ENCODE results near the gene QSOX2. TPM values are rescaled to one million over a fixed set of nuclear protein-coding genes. Genes with fewer than 3 reads are reported as not detected.

The QSOX2 gene
- total RNA-seq, 6 donors from 2014 or later, result 6.9 to 14.8 (median 10.1) TPM

DNA sequence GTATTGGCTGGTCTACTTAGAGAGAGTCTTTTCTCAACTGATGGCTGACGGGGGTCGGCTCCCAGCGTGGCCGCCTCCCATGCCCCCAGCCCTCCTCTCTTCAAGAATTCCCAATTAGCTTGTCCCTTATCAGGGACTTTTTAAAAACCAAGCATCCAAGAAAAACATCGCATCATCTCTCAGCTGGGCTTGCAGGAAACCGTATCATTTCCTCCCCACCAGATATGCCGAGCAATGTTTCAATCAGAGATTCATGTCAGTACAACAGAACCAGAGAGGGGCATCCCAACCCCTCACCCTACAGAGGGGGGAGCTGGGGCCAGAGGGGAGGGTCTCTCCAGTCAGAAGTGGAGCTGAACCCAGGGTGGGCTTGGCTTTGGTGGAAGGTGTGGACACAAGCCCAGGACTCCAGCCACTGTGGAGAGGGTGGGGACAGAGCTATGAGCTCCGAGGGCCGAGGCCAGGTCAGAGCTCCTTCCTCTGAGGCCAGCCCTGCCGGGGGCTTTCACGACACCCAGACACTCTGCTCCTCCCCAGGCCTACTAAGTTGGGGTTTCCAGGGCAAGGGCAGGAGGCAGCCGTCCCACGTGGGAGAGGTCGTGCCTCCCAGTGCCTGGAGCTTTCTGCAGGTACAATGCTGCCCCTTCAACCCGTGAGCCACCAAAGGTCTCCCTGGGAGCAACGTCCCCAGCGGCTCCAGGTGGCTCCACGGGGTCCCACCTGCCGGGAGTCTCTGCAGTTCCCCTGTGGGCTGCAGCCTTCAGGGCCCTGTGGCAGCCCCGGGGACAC, 87.9 kb downstream of the QSOX2 start:
- Histone ChIP-seq H3K27ac (no peak overlapping the region), H3K36me3 (no peaks in the 10 kb centered on the region), H3K27me3 (no peaks in the 10 kb centered on the region), H3K9me3 (peaks cover 0 to 4% (median 0%) of the 10 kb centered on the region in 4 donors), H3K4me3 (no peak overlapping the region), H3K4me1 (no peaks in the 10 kb centered on the region)
- WGBS, 2 donors, result 44 to 48% methylated on average over 11 of the region's 20 CpGs
- ATAC-seq (ENCODE audit: low FRiP score in 2 of 2) (no peak), DNase-seq (peak in 1 of 2 donors; percentile 66)
- TF ChIP-seq EP300 (IDR thresholded peaks at IDR 0.05), result no peak
- TF ChIP-seq POLR2AphosphoS5 (IDR thresholded peaks at IDR 0.05), result no peak
- TF ChIP-seq, protein P1, sequence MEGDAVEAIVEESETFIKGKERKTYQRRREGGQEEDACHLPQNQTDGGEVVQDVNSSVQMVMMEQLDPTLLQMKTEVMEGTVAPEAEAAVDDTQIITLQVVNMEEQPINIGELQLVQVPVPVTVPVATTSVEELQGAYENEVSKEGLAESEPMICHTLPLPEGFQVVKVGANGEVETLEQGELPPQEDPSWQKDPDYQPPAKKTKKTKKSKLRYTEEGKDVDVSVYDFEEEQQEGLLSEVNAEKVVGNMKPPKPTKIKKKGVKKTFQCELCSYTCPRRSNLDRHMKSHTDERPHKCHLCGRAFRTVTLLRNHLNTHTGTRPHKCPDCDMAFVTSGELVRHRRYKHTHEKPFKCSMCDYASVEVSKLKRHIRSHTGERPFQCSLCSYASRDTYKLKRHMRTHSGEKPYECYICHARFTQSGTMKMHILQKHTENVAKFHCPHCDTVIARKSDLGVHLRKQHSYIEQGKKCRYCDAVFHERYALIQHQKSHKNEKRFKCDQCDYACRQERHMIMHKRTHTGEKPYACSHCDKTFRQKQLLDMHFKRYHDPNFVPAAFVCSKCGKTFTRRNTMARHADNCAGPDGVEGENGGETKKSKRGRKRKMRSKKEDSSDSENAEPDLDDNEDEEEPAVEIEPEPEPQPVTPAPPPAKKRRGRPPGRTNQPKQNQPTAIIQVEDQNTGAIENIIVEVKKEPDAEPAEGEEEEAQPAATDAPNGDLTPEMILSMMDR (IDR thresholded peaks at IDR 0.05), result no peak
- TF ChIP-seq POLR2A (IDR thresholded peaks at IDR 0.05), result no peak

Other genes with a start within 250 kb of the QSOX2 start
- 10 to 100 TPM; 16.8 to 38.4 (median 31.3) TPM for gene NACC2, start 150.5 kb downstream of the QSOX2 start, total RNA-seq
- 10 to 100 TPM; 37.6 to 49.6 (median 38.4) TPM for gene TMEM250, start 126.9 kb downstream of the QSOX2 start, total RNA-seq
- under 1 TPM in 1 of 6 donors, not detected in 5; 0.20 TPM for gene LHX3, start 40.7 kb downstream of the QSOX2 start, total RNA-seq
- gene CCDC187, start 58.3 kb upstream of the QSOX2 start, total RNA-seq, result 10 to 100 TPM in 3 of 6 donors, 1 to 10 TPM in 2, under 1 TPM in 1; 0.17 to 22.3 (median 10.0) TPM
- gene GPSM1, start 81.7 kb upstream of the QSOX2 start, total RNA-seq, result 10 to 100 TPM; 10.0 to 78.6 (median 24.2) TPM
- 10 to 100 TPM in 5 of 6 donors, 1 to 10 TPM in 1; 5.2 to 35.9 (median 19.4) TPM for gene DNLZ, start 117.9 kb upstream of the QSOX2 start, total RNA-seq
- gene CARD9, start 127.9 kb upstream of the QSOX2 start, total RNA-seq, result 10 to 100 TPM in 5 of 6 donors, 1 to 10 TPM in 1; 3.5 to 30.4 (median 16.8) TPM
- gene SNAPC4, start 154.4 kb upstream of the QSOX2 start, total RNA-seq, result 10 to 100 TPM in 3 of 6 donors, 1 to 10 TPM in 3; 7.8 to 35.6 (median 13.2) TPM
- gene ENTR1, start 164.8 kb upstream of the QSOX2 start, total RNA-seq, result 100 to 1,000 TPM in 1 of 6 donors, 10 to 100 TPM in 5; 29.6 to 128 (median 40.0) TPM
- gene PMPCA, start 164.8 kb upstream of the QSOX2 start, total RNA-seq, result 10 to 100 TPM; 30.4 to 48.2 (median 41.0) TPM
- gene INPP5E, start 194.0 kb upstream of the QSOX2 start, total RNA-seq, result 10 to 100 TPM in 5 of 6 donors, 1 to 10 TPM in 1; 9.1 to 43.0 (median 14.1) TPM
- 10 to 100 TPM; 64.1 to 89.1 (median 72.1) TPM for gene SEC16A, start 237.2 kb upstream of the QSOX2 start, total RNA-seq

All from upper lobe of left lung (tissue), 6 donors.